M059J (cell line): Measurements from ENCODE around the gene PCCA. TPM values are rescaled to one million over a fixed set of nuclear protein-coding genes. Genes with fewer than 3 reads are reported as not detected.
A peak's percentile ranks its signal among the peaks of the same experiment; 100 is the strongest.
"Not testable (repeated sequence)": the region's sequence is repeated elsewhere in the genome, so short reads cannot be mapped to it uniquely, and the experiment has no call there.

Experiments
- DNase-seq: peaks from one replicate; pipeline ENCODE4 v3.0.0-alpha.2; 2012; ENCODE audit warnings: low read depth
- total RNA-seq: library from RNA; depleted of rRNA; stranded (reverse); fragments of >200 nt; shearing (Covaris generic); gene quantifications from 2 replicates; pipeline ENCODE4 v1.2.3, GENCODE V29; 2014

Gene PCCA
- total RNA-seq, 1 experiment from 2014 or later, result 10.0 TPM

DNA sequence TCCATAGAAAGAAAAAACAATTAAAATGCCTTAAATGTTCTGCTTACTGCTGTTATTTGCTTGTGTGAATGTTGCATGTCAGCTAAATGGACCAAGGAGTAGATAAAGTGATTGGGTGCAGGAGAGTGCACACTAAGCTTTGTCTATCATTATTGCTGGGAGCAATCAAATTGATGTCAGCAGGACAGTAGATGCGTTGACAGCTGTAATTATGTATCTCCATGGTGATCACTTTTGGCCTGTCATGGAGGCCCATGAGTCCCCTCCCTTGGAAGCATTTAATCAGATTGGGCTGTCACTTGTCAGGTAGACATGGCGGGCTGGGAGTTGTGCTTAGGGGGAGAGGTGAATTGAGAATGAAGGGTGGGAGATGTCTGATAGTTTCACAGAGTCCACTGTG lies 215.3 kb downstream of the PCCA start:
- no peak for DNase-seq

DNA sequence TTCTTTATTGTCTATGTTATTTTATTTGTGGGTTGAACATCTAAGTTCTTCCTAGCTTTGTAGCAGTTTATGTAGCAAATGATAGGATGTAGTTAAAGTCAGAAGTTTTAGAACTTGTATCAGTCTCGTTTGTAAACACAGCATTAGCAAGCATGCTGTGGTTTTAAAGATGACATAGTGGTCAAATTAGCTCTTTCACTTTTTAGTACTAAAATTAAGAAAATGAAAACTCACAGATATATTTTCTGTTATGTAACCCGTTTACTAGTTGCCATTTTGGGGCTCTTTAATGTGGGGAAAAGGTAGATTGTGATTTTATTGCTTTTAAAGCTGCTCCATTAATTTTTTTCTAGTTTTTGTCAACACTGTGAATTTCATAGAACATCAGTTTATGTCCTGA lies 216.5 kb downstream of the PCCA start:
- DNase-seq, result no peak

DNA sequence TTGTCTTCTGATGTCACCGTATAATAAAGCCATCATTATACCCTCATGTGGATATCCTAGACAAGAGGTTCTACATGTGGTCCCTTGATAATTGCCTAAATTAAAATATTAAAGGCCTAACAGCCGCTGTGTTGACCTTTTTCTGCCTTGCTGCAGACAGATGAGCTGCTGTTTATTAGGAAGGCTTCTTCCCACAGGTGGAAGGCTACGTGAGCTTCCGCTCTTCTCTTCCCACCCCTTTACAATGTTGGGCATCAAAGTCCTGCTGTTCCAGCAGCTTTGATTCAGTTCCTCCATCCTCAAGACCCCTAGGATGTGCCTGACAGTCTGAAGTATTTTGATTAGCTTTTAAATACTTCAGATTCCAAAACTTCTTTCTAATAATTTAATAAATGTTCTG lies 217.1 kb downstream of the PCCA start:
- DNase-seq, result no peak

DNA sequence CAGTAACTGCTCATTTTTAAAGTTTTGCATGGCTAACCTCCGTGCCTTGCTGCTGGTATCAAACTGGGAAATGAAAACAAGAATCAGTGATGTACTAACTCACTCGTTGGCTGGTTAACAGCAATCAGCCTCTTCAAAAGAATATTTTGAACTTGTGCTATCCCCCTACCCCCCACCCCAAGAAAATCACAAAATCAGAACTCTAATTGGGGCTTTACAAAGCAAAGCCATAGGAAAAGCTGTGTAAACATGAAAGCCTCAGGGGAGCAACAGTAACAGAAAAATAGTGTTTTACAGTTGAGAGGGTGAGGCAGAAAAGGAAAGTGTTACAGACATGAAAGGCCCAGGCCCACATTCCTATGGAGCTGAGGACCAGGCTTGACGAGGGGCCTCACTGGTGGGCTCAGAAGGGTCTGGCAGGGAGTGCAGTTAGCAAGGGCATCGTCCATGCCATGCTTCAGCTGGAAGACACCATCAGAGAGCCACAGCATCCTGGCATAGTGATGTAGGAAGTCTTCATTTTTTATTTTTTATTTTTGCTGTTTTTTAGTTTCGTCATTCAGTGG lies 217.6 kb downstream of the PCCA start:
- DNase-seq, result no peak

DNA sequence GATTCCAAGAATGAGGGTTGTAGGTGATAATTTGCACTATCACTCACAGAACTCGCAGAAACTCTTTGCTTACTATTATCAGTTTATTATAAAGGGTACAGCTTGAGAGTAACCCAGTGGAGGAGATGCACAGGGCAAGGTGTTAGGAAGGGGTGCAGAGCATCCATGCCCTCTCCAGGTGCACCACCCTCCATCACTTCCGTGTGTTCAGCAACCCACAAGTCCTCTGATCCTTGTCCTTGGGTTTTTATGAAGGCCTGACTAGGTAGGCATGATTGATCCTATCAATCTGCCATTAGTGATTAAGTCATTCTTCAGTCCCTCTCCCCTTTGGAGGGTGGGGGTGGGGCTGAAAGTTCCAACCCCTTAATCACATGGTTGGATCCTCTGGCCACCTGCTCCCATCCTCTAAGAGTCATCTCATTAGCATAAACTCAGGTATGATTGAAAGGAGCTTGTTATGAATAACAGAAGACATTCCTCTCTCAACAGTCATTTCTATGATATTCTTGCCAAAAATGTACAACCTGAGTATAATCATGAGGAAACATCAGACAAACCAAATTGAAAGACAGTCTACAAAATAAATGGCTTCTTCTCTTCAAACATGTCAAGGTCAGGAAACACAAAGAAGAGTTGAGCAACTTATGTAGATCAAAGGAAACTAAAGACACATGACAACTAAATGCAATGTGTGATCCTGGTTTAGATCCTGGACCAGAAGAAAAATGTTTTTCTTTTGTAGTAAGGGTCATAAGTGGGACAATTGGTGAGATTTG lies 225.4 kb downstream of the PCCA start:
- no peak for DNase-seq

DNA sequence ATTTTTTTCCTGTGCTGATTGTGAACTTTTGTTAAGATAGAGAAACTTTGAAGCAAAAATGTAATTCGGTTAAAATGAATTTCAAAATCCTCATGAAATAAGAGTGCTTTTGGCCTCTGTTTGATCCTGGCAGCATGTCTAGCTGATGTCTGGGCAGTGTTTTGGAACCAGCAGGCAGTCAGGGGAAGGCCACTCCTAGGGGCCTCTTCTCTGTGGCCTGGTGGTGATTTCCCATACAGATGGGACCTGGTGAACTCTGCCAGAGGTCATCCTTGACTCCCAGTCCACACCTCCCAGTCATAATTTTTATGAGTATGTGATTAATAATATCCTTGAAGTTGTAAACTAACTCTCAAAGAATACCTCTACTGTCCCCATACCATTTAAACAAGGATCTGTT lies 226.6 kb downstream of the PCCA start:
- no peak for DNase-seq

DNA sequence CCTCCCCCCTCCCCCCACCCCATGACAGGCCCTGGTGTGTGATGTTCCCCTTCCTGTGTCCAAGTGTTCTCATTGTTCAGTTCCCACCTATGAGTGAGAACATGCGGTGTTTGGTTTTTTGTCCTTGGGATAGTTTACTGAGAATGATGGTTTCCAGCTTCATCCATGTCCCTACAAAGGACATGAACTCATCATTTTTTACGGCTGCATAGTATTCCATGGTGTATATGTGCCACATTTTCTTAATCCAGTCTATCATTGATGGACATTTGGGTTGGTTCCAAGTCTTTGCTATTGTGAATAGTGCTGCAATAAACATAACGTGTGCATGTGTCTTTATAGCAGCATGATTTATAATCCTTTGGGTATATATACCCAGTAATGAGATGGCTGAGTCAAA lies 229.6 kb downstream of the PCCA start:
- DNase-seq, result not testable (repeated sequence)

DNA sequence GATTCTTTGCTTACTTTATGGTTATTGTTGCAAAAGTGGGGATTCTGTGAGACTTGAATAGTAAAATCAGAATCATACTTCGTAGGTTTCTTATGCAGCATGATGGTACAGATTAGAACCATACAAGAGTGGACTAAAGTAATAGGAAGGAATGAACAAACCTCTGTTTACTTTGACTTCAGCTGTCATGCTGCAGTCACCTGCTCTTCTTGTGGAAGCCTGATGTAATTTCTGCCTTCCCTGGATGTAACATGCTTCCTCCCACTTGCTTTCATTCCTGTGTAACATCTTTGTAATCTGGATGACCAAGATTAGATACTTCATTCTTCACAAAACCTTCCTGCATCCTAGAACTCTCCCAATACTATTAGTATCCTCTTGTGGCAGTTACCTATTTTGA lies 235.0 kb downstream of the PCCA start:
- no peak for DNase-seq

DNA sequence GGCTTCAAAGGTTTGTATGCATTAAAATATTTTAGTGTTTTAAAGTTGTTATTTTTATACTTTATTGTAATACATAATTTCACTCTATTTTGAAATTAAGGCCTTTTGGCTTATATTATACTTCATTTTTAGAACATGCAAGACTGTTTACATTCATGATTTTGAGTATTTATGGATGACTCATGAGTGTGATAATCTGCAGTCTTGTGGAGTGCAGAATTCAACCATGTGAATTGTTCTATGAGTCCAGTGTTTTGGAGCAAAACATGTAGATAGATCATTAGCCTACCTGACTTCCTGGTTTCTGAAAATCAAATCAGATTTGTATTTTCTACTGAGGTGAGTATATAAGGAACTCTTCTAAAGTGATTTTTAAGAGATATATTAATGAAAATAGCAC lies 241.8 kb downstream of the PCCA start:
- DNase-seq, result peak; percentile 2

DNA sequence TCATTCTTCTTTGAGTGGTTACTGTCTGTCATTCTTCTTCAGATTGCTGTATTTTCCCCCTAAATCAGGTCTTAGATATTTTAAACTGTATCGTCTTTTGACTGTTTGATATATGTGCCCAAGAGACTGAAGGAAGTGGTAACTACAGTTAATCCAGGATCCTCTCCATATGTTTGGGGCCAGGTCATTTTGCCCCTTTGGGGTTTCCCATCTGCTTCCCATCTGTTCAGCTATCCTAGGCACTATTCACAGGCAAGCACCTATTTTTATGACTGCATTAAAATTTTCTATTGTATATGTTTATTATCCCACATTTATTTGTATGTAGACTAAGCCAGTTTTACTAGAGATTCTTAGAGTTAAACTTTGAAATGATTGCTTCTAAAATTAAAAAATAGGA lies 244.2 kb downstream of the PCCA start:
- DNase-seq, result no peak

DNA sequence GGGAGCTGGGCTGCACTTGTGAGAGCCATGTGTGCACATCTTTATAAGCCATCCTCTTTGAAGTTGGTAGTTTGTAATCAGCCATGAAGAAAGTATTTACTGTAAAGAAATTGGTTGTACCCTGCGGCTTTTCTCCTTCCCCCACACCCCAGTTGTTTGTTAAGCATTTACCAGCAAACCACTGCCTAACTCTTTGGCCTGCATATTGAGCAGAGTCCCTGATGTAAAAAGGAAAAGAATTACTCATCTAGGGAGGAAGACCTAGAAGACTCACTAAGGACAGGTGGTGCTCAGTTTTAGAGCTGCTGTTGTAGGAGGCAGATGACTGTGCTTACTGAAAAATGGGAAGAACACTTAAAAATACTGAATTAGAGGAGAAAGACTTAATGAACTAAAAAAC lies 245.3 kb downstream of the PCCA start:
- DNase-seq, result no peak

DNA sequence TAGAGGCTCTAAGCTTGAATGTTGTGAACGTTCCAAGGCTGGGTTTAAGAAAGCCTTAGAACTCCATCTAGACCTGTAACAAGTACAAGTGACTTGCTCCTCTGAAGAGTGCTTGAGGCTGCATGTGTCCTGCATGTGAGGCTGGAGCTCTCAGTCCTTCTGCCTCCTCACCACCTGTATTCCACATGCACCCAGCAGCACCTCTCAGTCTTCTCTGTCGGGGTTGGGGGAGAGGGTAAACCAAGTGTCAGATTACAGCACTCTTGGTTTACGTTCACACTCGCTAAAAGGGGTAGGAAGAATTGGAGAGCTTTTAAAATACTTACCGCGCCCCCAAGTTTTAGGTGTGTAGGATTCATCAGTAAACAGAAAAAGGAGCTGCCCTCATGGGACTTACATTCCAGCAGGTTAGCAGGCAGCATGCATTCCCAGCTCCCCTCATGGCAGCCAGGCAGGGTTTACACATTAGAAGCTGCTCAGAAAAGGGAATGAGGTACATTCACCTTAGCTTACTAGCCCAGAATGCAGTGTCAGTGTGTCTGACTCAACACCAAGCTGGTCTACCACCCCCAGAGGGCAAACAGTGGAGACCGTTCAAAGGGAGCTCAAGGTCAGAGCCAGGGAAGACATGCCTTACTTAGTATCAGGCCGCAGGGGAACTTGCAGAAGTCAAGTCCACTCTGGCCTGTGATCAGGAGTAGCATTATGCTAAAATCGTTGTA lies 248.1 kb downstream of the PCCA start:
- DNase-seq, result no peak

DNA sequence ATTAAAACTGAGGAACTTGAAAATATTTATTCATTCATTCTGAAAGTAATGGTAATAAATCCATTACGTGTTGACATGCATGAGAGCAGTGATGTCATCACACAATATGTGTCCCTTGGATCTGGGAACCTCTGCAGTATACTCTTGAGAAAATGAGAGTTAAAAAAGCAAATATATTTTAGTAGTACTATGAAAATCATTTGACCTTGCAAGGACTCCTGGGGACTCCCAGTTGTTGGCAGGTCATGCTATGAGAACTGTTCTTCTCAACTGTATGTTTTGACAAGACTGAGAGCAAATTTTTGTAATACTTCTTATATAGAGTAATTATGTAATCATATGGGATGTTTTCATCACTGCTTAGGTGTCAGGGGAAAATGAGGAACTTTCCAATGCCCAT lies 249.4 kb downstream of the PCCA start:
- DNase-seq, result no peak

DNA sequence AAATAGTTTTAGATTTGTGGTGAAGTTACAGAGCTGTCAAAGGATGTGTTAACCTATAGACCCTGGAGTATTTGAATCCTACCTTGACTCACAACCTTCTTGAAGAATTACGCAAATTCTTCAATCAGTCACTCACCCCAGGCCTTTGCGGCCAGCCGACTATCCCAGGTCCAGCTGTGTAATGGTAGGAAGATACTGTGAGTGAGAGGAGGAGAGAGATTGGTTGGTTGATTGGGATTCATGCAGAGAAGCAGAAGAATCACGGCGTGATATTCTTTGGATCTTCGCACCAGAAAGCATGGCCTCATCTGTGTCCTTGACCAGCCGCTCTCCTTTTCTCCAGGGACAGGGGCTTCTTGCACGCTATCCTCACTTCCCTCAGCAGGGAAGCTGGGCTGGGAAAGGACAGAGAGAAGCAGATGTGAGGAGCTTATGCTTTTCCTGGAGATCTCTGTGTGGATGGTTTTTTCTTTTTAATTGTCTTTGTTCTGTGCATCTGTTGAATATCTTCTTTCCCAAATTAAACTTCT lies 250.6 kb downstream of the PCCA start:
- no peak for DNase-seq

DNA sequence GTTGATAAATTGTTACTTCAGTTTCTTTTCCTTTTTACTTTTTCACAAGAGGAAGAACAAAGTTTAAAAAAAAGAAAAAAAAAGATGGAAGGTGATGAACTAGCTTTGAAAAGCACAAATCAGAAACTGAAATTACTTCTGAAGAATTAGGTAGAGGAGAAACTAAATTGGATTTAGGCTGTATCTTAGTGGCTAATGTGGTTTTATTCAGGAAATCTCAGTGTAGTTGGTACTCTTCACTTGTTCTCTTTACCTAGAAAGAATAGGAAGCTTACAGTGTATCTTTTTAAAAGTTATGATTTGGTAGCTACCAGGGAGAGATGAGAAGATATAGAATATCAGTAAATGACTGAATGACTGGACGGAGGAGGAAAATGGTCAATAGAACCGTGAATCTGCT lies 252.0 kb downstream of the PCCA start:
- no peak for DNase-seq

DNA sequence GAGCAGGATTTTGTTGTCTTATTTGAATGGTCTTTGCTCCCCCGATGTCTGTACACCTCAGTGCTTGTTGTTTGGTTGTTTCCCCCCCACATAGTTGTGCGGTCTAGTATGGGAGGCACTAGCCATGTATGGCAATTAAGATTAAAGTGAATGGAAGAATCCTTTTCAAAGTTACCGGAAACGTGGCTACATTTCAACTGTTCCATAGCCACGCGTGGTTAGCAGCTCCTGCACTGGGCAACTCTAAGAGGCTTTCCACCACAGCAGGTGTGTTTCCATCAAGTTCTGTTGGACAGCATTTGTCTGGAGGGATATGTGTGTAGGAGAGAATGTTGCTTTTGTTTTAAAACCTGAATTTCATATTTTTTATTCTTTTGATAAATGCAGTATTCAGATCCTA lies 252.4 kb downstream of the PCCA start:
- no peak for DNase-seq

DNA sequence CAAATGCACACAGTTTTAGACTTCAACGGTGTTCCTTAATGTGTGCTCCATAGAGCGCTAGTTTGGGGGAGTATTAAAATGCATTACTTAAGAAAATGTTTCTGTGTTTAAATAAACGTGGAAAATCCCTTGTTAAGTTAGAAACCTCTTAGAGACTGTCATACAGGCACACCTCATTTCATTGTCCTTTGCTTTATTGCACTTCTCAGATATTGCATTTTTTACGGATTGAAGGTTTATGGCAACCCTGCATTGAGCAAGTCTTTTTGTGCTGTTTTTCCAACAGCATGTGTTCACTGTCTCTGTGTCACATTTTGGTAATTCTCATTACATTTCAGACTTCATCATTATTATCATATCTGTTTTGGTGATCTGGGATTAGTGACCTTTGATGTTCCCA lies 255.7 kb downstream of the PCCA start:
- DNase-seq, result no peak

DNA sequence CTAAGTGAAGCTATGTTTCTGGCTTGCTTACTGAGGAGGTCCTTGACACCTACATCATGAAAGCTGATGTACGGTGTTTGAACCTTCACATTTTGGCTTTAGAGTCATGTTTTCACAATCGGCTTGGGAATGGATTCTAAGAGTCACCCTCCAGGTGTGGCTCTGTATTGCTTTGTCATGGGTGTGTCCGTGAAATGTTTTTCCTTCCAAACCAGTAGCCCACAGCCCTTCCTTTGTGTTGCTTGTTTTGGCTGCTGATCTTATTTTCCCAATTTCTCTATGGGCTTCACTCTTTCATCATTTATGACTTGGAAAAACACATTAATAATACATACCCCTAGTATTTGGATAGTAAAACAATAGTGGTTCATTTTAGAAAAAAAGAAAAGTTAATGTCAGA lies 259.1 kb downstream of the PCCA start:
- no peak for DNase-seq

DNA sequence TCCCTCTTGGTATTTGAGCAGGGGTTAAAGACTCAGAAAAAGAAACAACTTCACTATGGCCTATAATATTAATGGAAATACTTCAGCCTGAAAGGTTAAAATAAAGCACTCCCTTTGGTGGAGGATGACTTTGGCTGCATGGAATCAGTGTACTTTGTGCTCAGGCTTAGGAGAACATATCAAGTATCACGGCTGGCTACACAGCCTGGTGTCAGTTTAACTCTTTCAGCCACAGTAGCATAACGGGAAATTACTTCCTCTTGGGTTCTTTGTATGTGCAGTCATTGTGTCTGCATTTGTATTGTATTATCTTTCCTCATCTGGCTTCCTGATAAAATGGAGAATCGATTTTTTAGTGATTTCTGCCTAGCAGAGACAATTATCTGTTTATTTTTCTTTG lies 260.7 kb downstream of the PCCA start:
- no peak for DNase-seq

DNA sequence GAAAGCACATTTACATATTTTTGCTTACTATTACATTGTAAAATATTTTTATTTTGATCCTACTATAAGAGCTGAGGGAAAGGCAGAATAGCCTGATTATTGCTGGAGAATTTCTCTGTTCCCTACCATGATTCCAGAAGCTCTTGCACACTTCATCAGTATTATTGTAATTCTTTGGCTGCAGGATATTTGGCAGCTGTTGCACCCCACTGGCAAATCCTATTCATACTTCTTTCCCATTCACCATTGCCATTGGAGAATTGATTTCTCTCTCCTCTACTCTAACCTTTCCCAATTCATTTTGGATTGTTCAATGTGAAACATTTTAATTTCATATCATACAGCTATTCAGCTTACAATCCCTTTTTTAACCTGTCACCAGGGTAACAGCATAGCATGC lies 261.7 kb downstream of the PCCA start:
- DNase-seq, result no peak

DNA sequence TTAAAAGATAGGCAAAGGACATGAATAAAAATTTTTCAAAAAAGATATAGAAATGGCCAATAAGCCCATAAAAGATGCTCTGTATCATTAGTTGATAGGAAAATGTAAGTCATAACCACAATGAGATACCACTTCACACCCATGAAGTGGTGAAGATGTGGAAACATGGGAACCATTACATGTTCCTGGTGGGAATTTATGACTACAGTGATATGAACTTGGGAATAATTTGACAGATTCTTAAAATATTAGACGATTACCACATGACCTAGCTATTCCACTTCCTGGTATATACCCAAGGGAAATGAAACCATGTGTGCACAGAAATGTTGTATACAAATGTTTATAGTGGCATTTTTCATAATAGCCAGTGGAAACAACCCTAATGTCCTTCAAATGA lies 267.5 kb downstream of the PCCA start:
- DNase-seq, result no peak

DNA sequence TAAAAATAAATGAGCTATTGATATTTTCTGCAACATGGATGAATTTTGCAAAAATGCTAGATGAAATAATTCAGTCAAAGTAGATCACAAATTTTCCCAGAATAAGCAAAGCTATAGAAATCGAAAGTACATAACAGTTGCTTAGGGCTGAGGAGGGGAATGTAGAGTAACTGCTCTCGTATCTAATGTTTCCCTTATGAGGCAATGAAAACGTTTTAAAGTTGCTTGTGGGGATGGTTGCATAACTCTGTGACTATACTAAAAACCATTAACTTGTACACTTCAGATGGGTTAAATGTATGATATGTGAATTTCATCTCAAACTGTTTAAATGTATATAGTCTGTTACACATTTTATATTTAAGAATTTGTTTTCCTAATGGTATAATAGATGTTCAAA lies 268.0 kb downstream of the PCCA start:
- DNase-seq, result no peak

DNA sequence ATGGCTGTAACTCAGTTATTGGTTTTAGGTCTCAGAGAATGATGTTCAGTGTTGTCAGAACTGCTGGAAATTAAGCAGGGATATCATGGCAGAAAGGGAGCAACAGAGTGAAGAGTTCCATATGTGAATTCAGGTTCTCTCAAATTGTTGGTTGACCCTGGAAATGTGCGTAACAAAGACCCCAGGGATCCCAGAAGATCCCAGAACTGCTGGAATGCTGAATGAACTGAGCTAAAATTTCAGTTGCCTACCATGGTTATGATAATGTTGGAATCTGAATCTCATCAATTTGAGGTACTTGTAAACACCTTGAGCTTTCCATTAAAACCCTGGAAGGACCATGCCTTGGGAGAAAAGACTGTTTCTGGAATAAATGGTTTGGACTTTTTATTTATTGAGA lies 268.9 kb downstream of the PCCA start:
- no peak for DNase-seq
